Mesendoderm (in vitro differentiated cells): Measurements from ENCODE around the gene IFIT5.
A peak's percentile ranks its signal among the peaks of the same experiment; 100 is the strongest.

ENCODE experiments used
- DNase-seq: peaks from one replicate; pipeline ENCODE4 v3.0.0; 2013
- H2AK5ac ChIP-seq: 2 replicates; pipeline ENCODE4 v1.6.1; 2013; ENCODE audit warnings: low read length, inconsistent platforms
- H2BK120ac ChIP-seq: 2 replicates; pipeline ENCODE4 v1.6.1; 2013; ENCODE audit warnings: low read depth, mild to moderate bottlenecking, low read length, moderate library complexity, mixed read lengths
- H2BK15ac ChIP-seq: replicated peaks from 2 replicates; pipeline ENCODE4 v1.6.1; 2013; ENCODE audit warnings: low read depth, mild to moderate bottlenecking, moderate library complexity
- H2BK5ac ChIP-seq: 2 replicates; pipeline ENCODE4 v1.6.1; 2013; ENCODE audit warnings: low read length, inconsistent platforms
- H3K18ac ChIP-seq: 2 replicates; pipeline ENCODE4 v1.6.1; 2013; ENCODE audit warnings: mild to moderate bottlenecking, low read length, mixed read lengths
- H3K23ac ChIP-seq: one replicate; pipeline ENCODE4 v1.6.1; 2013; ENCODE audit warnings: low read length
- H3K27ac ChIP-seq: 2 replicates; pipeline ENCODE4 v1.5.1; 2013; ENCODE audit warnings: low read depth, mild to moderate bottlenecking, inconsistent platforms, low read length, moderate library complexity
- H3K27me3 ChIP-seq: 2 replicates; pipeline ENCODE4 v1.6.1; 2013; ENCODE audit warnings: low read length, control low read depth, mild to moderate bottlenecking, inconsistent platforms; ENCODE audit not compliant: insufficient read depth, poor library complexity
- H3K36me3 ChIP-seq: 2 replicates; pipeline ENCODE4 v1.6.1; 2013; ENCODE audit warnings: low read length, inconsistent platforms; ENCODE audit not compliant: control insufficient read depth, insufficient read depth
- H3K4ac ChIP-seq: one replicate; pipeline ENCODE4 v1.6.1; 2013; ENCODE audit warnings: low read depth, mild to moderate bottlenecking, low read length, moderate library complexity
- H3K4me1 ChIP-seq: 2 replicates; pipeline ENCODE4 v1.6.1; 2013; ENCODE audit warnings: low read depth, low read length, inconsistent platforms; ENCODE audit not compliant: control insufficient read depth
- H3K4me2 ChIP-seq: 2 replicates; pipeline ENCODE4 v1.6.1; 2013; ENCODE audit warnings: low read length
- H3K4me3 ChIP-seq: 2 replicates; pipeline ENCODE4 v1.5.1; 2013; ENCODE audit warnings: mild to moderate bottlenecking, low read length
- H3K56ac ChIP-seq: one replicate; pipeline ENCODE4 v1.6.1; 2013; ENCODE audit warnings: low read length
- H3K79me1 ChIP-seq: 2 replicates; pipeline ENCODE4 v1.6.1; 2013; ENCODE audit warnings: low read length, inconsistent platforms
- H3K79me2 ChIP-seq: 2 replicates; pipeline ENCODE4 v1.6.1; 2013; ENCODE audit warnings: mild to moderate bottlenecking, low read length; ENCODE audit not compliant: control insufficient read depth, insufficient read depth
- H3K9ac ChIP-seq: 2 replicates; pipeline ENCODE4 v1.6.1; 2013; ENCODE audit warnings: low read length, inconsistent platforms
- H4K5ac ChIP-seq: one replicate; pipeline ENCODE4 v1.6.1; 2013; ENCODE audit warnings: low read length
- H4K8ac ChIP-seq: one replicate; pipeline ENCODE4 v1.6.1; 2013; ENCODE audit warnings: low read depth, mild to moderate bottlenecking, control low read depth, low read length, moderate library complexity
- WGBS: extraction: QIAGEN DNeasy Blood & Tissue Kit; methylation state at CpG from one replicate; pipeline ENCODE4 v1.1.7; 2013; ENCODE audit warnings: low lambda C conversion rate, missing lambda C conversion rate; ENCODE audit not compliant: insufficient coverage; ENCODE audit errors: extremely low coverage; 5-methylcytosine and 5-hydroxymethylcytosine counted together

Gene IFIT5

GRCh38 chr10:89371987-89372386 is 42.4 kb upstream of the IFIT5 start:
- WGBS, result no CpG with 5 or more reads among the region's 3 CpGs

GRCh38 chr10:89373916-89374711 is 40.3 kb upstream of the IFIT5 start:
- Histone ChIP-seq H3K79me2 (no peaks in the 10 kb centered on the region), H4K8ac (no peak overlapping the region), H3K23ac (no peak overlapping the region), H2BK120ac (no peak overlapping the region), H3K9ac (no peak overlapping the region), H3K27ac (no peak overlapping the region), H3K79me1 (no peaks in the 10 kb centered on the region), H3K4me2 (no peak overlapping the region), H4K5ac (no peak overlapping the region), H3K56ac (no peak overlapping the region), H3K18ac (no peak overlapping the region), H3K4ac (no peak overlapping the region), H3K27me3 (no peaks in the 10 kb centered on the region), H2BK15ac (no peak overlapping the region), H3K36me3 (no peaks in the 10 kb centered on the region), H2AK5ac (no peak overlapping the region), H2BK5ac (no peak overlapping the region), H3K4me3 (no peak overlapping the region), H3K4me1 (peaks cover 3% of the 10 kb centered on the region)
- WGBS, result no CpG with 5 or more reads among the region's 3 CpGs
- DNase-seq, result no peak

More at GRCh38 chr10:89371987-89372386, 42.4 kb upstream of the IFIT5 start:
- H3K56ac ChIP-seq, result no peak overlapping the region
- no peak overlapping the region for H2BK15ac ChIP-seq
- H3K79me2 ChIP-seq, result no peaks in the 10 kb centered on the region
- no peak overlapping the region for H4K8ac ChIP-seq
- H3K27ac ChIP-seq, result no peak overlapping the region
- no peak overlapping the region for H3K4me2 ChIP-seq
- H3K27me3 ChIP-seq, result no peaks in the 10 kb centered on the region
- no peak overlapping the region for H2BK120ac ChIP-seq
- H3K4me3 ChIP-seq, result no peak overlapping the region
- DNase-seq, result no peak
- H2AK5ac ChIP-seq, result no peak overlapping the region
- no peaks in the 10 kb centered on the region for H3K79me1 ChIP-seq
- peaks cover 8% of the 10 kb centered on the region for H3K4me1 ChIP-seq
- H4K5ac ChIP-seq, result no peak overlapping the region
- no peak overlapping the region for H3K23ac ChIP-seq
- no peak overlapping the region for H2BK5ac ChIP-seq
- no peak overlapping the region for H3K9ac ChIP-seq
- no peaks in the 10 kb centered on the region for H3K36me3 ChIP-seq
- no peak overlapping the region for H3K18ac ChIP-seq
- no peak overlapping the region for H3K4ac ChIP-seq

GRCh38 chr10:89374713-89375141 is 39.6 kb upstream of the IFIT5 start:
- H2BK5ac ChIP-seq, result no peak overlapping the region
- no peaks in the 10 kb centered on the region for H3K79me1 ChIP-seq
- H3K4me1 ChIP-seq, result peaks cover 1% of the 10 kb centered on the region
- no peak overlapping the region for H2BK15ac ChIP-seq
- H3K18ac ChIP-seq, result no peak overlapping the region
- no peak overlapping the region for H3K4me2 ChIP-seq
- H2BK120ac ChIP-seq, result no peak overlapping the region
- H3K9ac ChIP-seq, result no peak overlapping the region
- no peak overlapping the region for H4K5ac ChIP-seq
- H3K27ac ChIP-seq, result no peak overlapping the region
- H3K56ac ChIP-seq, result no peak overlapping the region
- H3K4me3 ChIP-seq, result no peak overlapping the region
- no peaks in the 10 kb centered on the region for H3K36me3 ChIP-seq
- no peak overlapping the region for H3K23ac ChIP-seq
- no peak for DNase-seq
- no peaks in the 10 kb centered on the region for H3K79me2 ChIP-seq
- H2AK5ac ChIP-seq, result no peak overlapping the region
- no peak overlapping the region for H3K4ac ChIP-seq
- H4K8ac ChIP-seq, result no peak overlapping the region
- H3K27me3 ChIP-seq, result no peaks in the 10 kb centered on the region

DNA sequence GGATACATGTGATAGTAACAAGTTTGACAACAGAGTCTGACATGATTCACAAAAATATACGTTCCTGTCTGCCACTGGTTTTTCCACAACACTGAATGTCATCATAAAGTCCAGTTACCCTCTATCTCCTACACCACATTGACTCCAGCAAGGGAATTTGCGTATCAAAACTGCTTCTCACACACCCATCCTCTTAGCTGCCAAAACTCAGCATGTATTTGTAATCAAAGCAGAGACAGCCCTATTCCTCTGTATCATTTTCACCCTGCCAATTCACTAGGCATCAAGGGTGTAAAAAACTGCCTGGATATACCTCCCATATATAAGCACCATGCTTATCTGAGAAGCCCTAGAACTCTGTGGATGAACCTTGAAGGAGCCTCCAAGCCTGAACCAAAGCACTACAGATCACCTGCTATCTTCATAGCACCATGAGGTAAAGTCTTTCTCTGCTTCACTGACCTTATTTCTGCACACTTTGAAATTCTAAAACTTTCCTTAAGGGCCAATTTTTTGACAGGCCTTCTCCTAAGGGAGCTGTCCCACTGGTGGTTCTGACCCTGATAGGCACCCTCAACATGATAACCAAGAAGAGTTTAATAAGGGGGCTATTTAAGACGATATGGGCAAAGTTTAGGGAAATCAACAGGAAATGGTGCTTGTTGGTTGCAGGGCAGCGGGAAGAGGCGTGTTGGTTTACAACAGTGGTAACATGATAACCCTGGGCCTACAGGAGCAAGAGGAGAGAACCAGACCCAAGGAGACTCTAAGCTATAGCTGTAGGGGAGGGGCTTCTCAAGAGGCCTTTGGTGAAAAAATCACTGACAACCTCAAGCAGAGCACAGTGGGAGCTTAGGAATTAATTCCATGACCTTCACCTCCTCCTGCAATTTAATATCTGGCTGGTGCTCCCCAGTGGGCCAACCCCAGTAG is 36.4 kb upstream of the IFIT5 start, which contains the start of gene IFIT1B:
Gene IFIT1B, plus strand, starts transcription at position 352 of the 933 bp plus-strand sequence. Its CDS starts 80 bp downstream, at position 432.
- no peak within 1 kb of the TSS for H3K9ac ChIP-seq
- H4K8ac ChIP-seq, result no peak within 1 kb of the TSS
- H3K4me1 ChIP-seq, result peaks cover 1% of the 10 kb centered on the region
- H2BK120ac ChIP-seq, result no peak within 1 kb of the TSS
- H4K5ac ChIP-seq, result no peak within 1 kb of the TSS
- H3K23ac ChIP-seq, result no peak within 1 kb of the TSS
- no peak within 1 kb of the TSS for H3K56ac ChIP-seq
- no peak within 1 kb of the TSS for H3K4me2 ChIP-seq
- H3K4ac ChIP-seq, result no peak within 1 kb of the TSS
- no peaks in the 10 kb centered on the region for H3K79me2 ChIP-seq
- no peaks in the 10 kb centered on the region for H3K27me3 ChIP-seq
- WGBS, result no CpG with 5 or more reads among the region's 5 CpGs
- no peaks in the 10 kb centered on the region for H3K79me1 ChIP-seq
- no peak within 1 kb of the TSS for H2AK5ac ChIP-seq
- H3K4me3 ChIP-seq, result no peak within 1 kb of the TSS
- DNase-seq, result peak; percentile 52
- no peaks in the 10 kb centered on the region for H3K36me3 ChIP-seq
- peak within 1 kb of the TSS; percentile 13 for H3K18ac ChIP-seq
- H2BK5ac ChIP-seq, result no peak within 1 kb of the TSS
- no peak within 1 kb of the TSS for H2BK15ac ChIP-seq
- no peak within 1 kb of the TSS for H3K27ac ChIP-seq

- H2BK5ac ChIP-seq, result no peak overlapping the region
- no peak overlapping the region for H2AK5ac ChIP-seq
- H3K4me1 ChIP-seq, result peaks cover 1% of the 10 kb centered on the region
- no peak overlapping the region for H3K27ac ChIP-seq
- H3K4me2 ChIP-seq, result no peak overlapping the region
- no peaks in the 10 kb centered on the region for H3K36me3 ChIP-seq
- H3K23ac ChIP-seq, result no peak overlapping the region
- H3K27me3 ChIP-seq, result no peaks in the 10 kb centered on the region
- no peak overlapping the region for H3K4me3 ChIP-seq
- H4K8ac ChIP-seq, result no peak overlapping the region
- no peak overlapping the region for H2BK120ac ChIP-seq
- no peaks in the 10 kb centered on the region for H3K79me1 ChIP-seq
- no peak overlapping the region for H2BK15ac ChIP-seq
- H3K56ac ChIP-seq, result no peak overlapping the region
- H4K5ac ChIP-seq, result no peak overlapping the region
- no peak overlapping the region for H3K18ac ChIP-seq
- H3K4ac ChIP-seq, result no peak overlapping the region
- no peak overlapping the region for H3K9ac ChIP-seq
- no peak for DNase-seq
- no peaks in the 10 kb centered on the region for H3K79me2 ChIP-seq
Measured at GRCh38 chr10:89379103-89379502, 35.3 kb upstream of the IFIT5 start.
